GM18517 (cell line): ENCODE data around the gene CAVIN1.
"Not testable (repeated sequence)": the region's sequence is repeated elsewhere in the genome, so short reads cannot be mapped to it uniquely, and the experiment has no call there.

Experiments used
- ATAC-seq: cut with Tn5 transposase; IDR thresholded peaks from one replicate; pipeline ENCODE4 v1.9.1; 2021; ENCODE audit warnings: mild to moderate bottlenecking, moderate library complexity; ENCODE audit not compliant: unreplicated experiment

Gene CAVIN1

GRCh38 chr17:42406615-42407288 is 16.3 kb downstream of the CAVIN1 start:
- ATAC-seq: no peak

GRCh38 chr17:42405963-42406495 is 17.0 kb downstream of the CAVIN1 start:
- ATAC-seq: no peak

- ATAC-seq: no peak
Observed at GRCh38 chr17:42405076-42405475, 18.0 kb downstream of the CAVIN1 start.

DNA sequence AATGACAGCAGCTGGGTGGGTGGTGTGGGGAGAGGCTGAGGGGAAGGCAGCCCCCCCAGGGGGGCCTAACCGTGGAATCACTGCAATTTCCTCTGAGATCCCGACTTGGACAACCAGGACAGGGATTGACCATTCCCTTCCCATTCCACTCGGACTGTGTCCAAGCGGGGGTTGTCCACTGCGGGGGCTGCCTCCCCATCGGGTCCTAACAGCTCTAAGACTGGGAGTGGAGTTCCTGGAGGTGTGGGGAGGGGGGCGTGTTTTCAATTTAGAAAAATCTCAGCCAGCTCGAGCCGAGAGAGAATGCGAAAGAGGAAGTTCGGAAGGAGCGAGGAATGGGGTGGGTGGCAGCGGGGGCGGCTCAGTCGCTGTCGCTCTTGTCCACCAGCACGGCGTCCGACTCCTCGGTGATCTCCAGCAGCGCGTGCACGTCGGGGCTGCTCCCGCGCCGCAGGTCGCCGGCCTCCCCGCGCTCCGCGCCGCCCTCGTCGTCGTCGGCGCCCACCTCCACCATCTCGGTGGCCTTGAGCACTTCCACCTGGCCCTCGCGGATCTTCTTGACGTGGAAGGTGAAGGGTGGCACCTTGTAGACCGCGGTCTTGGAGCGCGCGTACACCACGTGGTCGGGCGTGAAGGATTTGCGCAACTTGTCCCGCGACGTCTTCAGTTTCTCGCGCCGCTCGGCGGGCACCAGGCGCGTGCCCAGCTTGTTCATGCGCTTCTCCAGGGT is 18.6 kb downstream of the CAVIN1 start:
- ATAC-seq: no peak

DNA sequence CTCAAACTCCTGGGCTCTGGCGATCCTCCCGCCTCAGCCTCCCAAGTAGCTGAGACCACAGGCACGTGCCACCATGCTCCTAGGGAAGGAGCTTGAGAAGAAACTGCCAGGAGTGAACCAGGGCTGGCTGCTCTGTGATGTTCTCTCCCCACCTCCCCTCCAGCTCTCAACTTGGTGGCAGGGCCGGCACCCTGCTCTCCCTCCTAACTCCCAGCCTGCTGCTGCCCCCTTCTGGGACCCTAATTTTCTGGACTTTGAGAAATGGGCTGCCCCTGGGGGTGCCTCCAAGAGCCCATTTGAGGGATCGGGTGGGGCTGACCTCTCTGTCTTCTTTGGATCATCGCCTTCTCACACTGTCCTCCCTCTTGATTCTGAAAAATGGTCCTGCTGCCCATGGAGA is 19.9 kb downstream of the CAVIN1 start:
- no peak for ATAC-seq

DNA sequence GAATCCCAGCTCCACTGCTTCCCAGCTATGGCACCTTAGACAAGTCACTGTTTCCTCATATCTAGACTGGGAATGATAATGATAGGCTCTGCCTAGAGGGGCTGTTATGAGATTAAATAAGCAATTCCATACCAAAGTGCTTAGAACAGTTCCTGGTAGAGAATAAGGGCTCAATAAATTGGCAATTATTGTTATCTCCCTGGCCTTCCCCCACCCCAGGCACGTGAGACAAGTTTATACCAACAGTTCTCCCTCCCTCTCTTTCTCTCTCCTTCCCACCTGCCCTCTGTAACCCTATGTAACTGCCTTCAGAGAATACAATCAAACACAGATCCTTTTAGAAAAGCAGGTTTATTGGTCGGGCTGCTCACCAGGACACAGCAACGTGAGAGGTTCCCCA is 20.9 kb downstream of the CAVIN1 start:
- no peak for ATAC-seq

- not testable (repeated sequence) for ATAC-seq
Observed at GRCh38 chr17:42400844-42401375, 22.1 kb downstream of the CAVIN1 start.

DNA sequence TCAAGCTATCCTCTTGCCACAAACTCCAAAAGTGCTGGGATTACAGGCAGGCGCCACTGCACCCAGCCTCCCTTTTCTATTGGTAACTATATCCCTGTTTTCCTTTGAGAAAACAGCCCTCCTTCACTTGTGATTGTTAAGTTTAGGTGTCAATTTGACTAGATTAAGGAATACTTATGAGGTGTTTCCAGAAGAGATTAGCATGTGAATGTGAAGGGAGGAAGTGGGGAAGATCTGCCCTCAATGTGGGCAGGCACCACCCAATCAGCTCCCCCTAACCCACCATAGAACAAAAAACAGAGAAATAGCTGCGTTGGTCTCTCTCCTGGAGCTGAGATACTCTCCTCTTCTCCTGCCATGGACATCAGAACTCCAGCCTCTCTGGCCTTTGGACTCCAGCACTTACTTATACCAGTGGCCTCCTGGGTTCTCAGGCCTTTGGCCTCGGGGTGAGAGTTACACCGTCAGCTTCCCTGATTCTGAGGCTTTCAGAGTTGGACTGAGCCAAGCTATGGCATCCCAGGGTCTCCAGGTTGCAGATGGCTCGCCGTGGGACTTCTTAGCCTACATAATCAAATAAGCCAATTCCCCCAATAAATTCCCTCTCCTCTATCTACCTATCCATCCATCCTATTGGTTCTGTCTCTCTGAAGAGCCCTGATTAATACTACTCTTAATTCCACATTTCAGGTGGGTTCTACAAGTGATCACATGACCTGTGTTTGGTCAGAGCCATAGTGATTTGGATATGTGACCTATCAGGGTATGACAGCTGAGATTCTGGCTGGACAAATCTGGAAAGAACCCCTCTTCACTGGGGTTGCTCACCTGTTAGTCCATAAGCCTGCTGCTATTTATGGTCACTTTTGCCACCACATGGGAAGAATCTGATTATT is 22.9 kb downstream of the CAVIN1 start:
- ATAC-seq: no peak

DNA sequence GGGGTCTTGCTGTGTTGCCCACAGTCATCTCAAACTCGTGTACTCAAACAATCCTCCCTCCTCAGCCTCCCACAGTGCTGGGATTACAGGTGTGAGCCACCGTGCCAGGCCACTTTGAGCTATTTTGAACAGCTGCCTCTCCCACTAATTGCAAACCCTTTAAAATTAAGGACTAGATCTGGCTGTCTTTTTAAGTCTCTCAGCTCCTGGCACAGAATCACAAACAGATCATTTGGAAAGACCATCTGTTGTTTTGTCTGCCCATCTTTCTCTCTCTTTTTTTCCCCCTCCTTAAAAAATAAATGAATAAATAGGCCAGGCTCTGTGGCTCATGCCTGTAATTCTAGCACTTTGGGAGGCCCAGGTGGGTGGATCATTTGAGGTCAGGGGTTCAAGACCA is 23.9 kb downstream of the CAVIN1 start:
- ATAC-seq: no peak

GRCh38 chr17:42395601-42396000 is 27.5 kb downstream of the CAVIN1 start:
- ATAC-seq: not testable (repeated sequence)

GRCh38 chr17:42394838-42395237 is 28.2 kb downstream of the CAVIN1 start:
- no peak for ATAC-seq

DNA sequence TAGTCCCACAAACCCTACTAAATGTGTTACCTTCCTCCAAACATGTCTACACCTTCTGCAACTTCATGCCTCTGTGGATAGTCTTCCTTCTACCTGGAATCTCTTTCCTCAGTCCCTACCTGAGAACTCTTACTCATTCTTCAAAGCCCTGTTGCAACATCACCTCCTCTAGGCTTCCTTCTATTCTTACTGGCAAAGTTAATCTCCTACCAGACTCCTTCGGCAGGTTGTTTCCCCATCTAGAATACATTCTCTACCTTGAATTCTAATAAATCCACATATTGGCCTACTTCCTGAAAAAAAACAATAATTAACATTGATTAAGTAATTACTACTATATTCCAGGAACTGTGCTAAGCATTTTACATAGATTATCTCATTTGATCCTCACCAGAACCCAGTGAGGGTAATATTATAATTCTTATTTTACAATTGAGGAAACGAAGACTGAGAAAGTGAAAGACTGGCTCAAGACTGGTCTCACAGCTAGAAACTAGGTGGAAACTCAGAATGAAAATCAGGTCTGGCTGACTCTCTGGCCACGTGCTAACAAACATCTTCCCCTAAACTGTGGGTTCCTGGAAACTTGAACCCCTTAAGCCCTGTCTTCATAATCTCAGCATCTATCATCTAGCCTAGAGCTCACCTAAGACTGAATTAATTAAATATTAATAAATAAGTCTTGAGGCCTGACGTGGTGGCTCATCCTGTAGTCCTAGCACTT is 30.2 kb downstream of the CAVIN1 start:
- no peak for ATAC-seq

DNA sequence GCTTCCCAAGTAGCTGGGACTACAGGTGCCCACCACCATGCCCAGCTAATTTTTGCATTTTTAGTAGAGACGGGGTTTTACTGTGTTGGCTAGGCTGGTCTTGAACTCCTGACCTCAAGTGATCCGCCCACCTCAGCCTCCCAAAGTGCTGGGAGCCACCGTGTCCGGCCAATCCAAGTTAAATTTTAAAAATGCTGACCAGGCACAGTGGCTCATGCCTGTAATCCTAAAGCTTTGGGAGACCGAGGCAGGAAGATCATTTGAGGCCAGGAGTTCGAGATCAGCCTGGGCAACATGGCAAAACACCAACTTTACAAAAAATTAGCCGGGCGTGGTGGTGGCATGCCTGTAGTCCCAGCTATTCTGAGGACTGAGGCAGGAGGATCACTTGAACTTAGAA is 31.6 kb downstream of the CAVIN1 start:
- not testable (repeated sequence) for ATAC-seq

DNA sequence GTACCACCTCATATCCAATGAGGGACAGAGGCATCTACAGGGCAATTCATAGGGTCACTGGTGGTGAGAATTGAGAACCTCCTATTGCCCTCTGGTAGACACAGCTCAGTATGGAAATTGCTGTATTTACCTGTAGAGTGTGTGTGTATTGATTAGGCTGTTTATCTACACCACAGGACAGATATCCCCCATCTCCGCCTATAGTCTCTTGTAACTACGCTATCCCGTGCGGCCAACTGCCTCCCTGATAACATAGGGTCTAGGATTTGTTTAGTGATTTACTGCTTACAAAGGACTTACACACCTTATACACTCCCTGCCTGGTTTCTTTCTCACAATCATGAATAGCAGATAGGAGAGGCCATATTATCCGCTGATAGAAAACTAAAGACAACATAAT is 33.2 kb downstream of the CAVIN1 start:
- no peak for ATAC-seq

DNA sequence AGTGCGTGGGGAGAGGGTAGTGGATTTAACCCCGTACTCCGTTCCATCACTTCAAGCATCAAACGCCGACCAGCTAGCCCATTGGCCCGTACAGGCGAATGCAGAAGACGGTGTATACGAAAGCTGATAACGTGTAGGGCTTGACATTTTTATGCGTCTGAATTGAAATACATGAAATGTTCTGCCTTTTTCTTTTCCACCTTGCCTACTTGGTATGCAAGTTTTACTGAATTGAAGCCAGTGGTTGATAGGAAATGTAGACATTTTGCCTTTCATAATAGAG is 34.0 kb downstream of the CAVIN1 start:
- ATAC-seq: no peak

GRCh38 chr17:42388381-42389134 is 34.5 kb downstream of the CAVIN1 start, which contains the start of gene STAT3:
STAT3 (minus strand) TSS chr17:42388442; CDS start chr17:42348516, 39,926 bp downstream.
- ATAC-seq: peak; percentile 90

DNA sequence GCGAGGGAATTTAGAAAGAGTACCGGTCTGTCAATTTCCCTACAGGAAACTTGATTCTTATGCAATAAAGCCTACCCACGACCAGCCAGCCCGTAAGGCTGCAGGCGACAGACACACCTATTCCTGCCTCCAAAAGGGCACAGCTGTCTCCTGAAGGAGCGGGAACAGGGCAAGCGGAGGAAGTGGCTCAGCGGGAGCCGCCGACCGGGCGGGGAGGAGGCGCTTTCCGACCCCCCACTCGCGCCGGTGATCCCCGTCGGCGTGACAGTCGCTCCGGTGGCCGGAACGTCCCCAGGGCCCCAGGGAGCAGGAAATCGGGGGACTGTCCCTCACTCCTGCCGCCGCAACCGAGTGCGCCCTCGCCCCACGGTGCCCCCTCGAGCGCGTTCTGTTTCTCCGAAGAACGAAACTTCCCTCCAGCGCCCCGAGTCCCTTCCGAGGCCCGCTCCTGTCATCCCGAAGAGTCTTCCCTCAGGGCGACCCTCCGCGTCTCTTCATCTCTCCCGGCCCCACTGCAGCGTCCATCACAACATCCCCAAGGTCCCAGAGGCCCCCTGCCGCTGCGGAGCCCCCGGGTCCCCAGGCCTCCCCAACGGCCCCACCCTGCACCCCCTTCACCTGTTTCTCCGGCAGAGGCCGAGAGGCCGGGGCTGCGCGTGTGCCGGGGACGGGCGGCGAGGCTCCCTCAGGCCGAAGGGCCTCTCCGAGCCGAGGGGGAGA is 35.2 kb downstream of the CAVIN1 start:
- no peak for ATAC-seq

DNA sequence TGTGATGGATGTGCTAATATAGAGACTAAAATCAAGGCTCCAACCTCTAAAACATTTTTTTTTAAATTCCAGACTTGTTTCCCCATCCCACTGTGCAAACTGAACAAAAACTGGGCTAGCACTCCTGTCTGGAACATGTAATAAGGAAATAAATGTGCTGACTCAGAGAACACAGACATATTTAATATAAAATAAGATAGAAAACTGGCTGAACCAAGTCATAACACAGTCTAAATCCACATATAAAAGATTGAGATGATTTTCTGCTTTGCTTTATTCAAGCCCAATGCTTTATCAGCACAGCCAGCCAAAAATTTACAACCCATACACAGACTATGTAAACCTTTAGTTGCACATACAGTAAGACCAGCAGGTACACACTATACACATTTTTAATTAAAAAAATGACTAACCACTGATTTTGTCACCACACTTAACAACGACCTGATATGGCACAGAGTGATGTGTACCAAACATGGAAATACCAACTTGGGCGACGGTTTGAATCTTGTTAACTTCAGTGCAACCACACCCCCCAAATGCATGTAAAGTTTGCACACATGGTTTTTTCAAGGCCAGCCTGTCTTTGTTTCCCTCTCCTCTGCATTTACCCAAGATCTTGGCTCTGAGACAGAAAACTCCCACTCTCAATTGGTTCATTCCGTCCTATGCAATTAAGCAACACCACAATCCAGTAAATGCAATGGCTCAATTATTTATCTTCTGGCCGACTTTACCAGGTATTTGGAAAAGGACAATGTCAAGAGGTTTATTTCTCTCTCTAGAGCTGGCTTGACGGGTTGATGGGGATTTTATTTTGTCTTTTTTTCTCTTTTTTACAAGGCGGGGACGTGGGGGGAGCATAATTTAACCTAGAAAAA is 36.0 kb downstream of the CAVIN1 start:
- no peak for ATAC-seq
